ENCODE results near the gene UBASH3A. TPM values are rescaled to one million over a fixed set of nuclear protein-coding genes. Genes with fewer than 3 reads are reported as not detected.

UBASH3A gene
- total and polyA plus RNA-seq, 7 donors, result 0.06 to 0.21 TPM; not detected in 5

DNA sequence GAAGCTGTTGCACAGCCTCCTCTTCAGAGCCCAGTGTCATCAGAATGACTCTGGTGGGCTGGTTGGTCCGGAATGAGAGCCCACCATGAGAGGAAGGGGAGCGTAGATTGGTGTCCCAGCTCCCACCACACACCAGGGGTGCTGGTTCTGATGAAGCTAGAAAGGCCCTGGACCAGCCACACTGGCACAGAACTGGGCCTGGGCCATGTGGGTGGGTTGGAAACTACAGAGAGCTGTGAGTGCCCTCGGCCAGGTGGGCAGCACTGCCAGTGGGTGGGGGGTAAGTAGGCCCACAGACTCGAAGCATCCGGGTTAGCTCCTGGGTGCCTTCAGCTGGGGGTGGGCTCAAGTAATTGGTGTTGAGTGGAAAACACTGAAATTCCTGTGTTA, 25.8 kb upstream of the UBASH3A start:
- Histone ChIP-seq H3K9me3 (no peaks in the 10 kb centered on the region), H3K4me1 (no peaks in the 10 kb centered on the region), H3K36me3 (ENCODE audit: insufficient read depth in 1 of 2, low read depth in 1 of 2) (no peaks in the 10 kb centered on the region), H3K27ac (no peak overlapping the region), H3K27me3 (ENCODE audit: insufficient read depth in 3 of 3, low read length in 2 of 3) (peaks cover 0 to 28% (median 7%) of the 10 kb centered on the region in 3 donors), H3K4me3 (no peak overlapping the region)
- DNase-seq (no peak), ATAC-seq (no peak)
- intact Hi-C loops (cut with DNase I), result no loop called here
- TF ChIP-seq, protein P1, sequence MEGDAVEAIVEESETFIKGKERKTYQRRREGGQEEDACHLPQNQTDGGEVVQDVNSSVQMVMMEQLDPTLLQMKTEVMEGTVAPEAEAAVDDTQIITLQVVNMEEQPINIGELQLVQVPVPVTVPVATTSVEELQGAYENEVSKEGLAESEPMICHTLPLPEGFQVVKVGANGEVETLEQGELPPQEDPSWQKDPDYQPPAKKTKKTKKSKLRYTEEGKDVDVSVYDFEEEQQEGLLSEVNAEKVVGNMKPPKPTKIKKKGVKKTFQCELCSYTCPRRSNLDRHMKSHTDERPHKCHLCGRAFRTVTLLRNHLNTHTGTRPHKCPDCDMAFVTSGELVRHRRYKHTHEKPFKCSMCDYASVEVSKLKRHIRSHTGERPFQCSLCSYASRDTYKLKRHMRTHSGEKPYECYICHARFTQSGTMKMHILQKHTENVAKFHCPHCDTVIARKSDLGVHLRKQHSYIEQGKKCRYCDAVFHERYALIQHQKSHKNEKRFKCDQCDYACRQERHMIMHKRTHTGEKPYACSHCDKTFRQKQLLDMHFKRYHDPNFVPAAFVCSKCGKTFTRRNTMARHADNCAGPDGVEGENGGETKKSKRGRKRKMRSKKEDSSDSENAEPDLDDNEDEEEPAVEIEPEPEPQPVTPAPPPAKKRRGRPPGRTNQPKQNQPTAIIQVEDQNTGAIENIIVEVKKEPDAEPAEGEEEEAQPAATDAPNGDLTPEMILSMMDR (IDR thresholded peaks at IDR 0.05), result no peak
- 79 to 86% (median 83%) methylated on average over 5 of the region's 5 CpGs for WGBS, 3 donors

DNA sequence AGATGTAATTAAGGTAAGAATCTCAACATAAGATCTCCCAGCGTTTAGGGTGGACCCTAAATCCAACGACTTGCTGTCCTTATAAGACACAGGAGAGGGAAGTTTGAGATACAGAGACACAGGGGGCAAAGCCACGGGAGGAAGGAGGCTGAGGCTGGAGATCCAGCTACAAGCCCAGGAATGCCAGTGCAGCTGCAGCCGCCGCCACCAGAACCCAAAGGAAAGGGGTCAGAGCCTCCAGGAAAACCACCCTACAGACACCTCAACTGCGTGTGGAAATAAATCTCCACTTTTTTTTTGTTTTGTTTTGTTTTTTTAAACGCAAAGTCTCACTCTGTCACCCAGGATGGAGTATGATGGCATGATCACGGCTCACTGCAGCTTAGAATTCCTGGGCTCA, 25.3 kb upstream of the UBASH3A start:
- intact Hi-C loops (cut with DNase I), result no loop called here

DNA sequence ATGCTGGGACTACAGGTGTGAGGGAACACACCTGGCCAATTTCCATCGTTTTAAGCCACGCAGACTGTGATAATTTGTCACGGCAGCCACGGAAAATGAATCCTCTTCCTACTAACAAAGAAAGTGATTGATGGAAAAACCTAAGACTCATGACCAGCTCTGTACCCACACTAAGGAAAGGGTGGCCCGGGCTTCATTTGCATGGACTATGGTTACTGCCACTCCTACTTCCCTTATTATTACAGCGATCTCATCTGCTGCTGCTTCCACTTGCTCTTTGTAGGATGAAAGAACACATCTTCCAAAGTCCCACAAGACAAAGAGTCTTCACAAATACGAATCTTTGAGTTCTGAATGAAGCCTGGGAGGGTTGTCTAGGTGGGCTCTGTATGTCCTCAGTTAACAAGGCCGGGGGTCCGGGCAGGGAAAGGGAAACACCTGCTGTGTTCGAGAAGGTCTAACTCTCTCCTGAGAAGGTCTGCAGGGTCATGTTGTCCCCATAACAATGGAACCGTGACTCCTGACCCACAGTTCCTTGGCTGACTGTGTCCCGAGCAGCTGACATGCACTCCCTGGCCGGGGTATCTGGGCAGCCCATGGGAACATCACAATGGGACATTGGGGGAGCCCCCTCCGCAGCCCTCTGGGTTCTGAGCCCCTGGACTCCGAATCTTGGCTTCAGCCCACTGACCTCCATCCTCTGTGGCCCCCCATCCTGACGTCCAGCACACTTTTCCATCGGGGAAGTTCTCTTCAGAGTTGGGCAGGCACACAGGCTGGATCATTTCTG, 24.1 kb upstream of the UBASH3A start:
- 61 to 68% (median 66%) methylated on average over 17 of the region's 17 CpGs for WGBS, 3 donors
- no peak overlapping the region for H3K27ac ChIP-seq
- no peaks in the 10 kb centered on the region for H3K36me3 ChIP-seq (ENCODE audit: insufficient read depth in 1 of 2, low read depth in 1 of 2)
- no peaks in the 10 kb centered on the region for H3K4me1 ChIP-seq
- DNase-seq (no peak), ATAC-seq (no peak)
- no peak overlapping the region for H3K4me3 ChIP-seq
- H3K27me3 ChIP-seq (ENCODE audit: insufficient read depth in 3 of 3, low read length in 2 of 3), result peaks cover 0 to 25% (median 9%) of the 10 kb centered on the region in 3 donors
- intact Hi-C loops (cut with DNase I), result loop anchor here in 1 of 2 donors (10.0 kb wide), 1 partner anchor 235 kb away; no protein-coding TSS in a partner anchor
- H3K9me3 ChIP-seq, result no peaks in the 10 kb centered on the region
- TF ChIP-seq, protein P1 (IDR thresholded peaks at IDR 0.05), result no peak

More for the DNA sequence above, 25.3 kb upstream of the UBASH3A start:
- Histone ChIP-seq H3K9me3 (no peaks in the 10 kb centered on the region), H3K4me1 (no peaks in the 10 kb centered on the region), H3K27ac (no peak overlapping the region), H3K4me3 (no peak overlapping the region), H3K27me3 (ENCODE audit: insufficient read depth in 3 of 3, low read length in 2 of 3) (peaks cover 0 to 28% (median 9%) of the 10 kb centered on the region in 3 donors), H3K36me3 (ENCODE audit: insufficient read depth in 1 of 2, low read depth in 1 of 2) (no peaks in the 10 kb centered on the region)
- no peak for DNase-seq
- no peak for ATAC-seq
- TF ChIP-seq, protein P1 (IDR thresholded peaks at IDR 0.05), result no peak
- 67 to 72% (median 72%) methylated on average over 8 of the region's 8 CpGs for WGBS, 3 donors

DNA sequence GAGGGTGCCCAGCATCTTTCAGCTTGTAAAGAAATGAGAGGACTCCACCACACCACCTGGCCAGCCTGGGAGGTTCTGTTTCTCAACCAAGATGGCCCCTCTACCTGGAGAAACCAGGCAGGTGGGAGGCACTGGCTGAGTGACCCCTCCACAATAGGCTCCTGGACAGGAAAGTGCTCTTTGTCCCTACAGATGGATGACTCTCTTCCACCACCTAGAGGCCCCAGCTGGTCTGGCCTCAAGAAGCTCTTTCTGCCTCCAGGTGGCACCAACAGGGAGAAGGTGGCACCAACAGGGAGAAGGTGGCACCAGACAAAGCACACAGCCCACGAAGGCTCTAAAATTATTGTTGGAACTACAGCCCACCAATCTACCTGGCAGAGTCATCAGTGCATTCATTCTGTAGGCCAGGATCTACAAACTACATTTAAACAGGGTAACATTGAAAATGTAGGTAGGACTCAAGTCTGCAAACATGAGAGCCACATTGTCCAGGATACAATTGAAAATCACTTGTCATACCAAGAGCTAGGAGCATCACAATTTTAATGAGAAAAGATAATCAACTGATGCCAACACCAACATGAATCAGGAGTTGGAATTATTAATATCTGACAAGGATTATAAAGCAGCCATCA, 22.2 kb upstream of the UBASH3A start:
- intact Hi-C loops (cut with DNase I), result loop anchor here in 1 of 2 donors (10.0 kb wide), 1 partner anchor 237 kb away; no protein-coding TSS in a partner anchor
- WGBS, 3 donors, result 44 to 60% (median 55%) methylated on average over 1 of the region's 1 CpG
- DNase-seq, result no peak
- ATAC-seq, result no peak
- Histone ChIP-seq H3K27ac (no peak overlapping the region), H3K4me3 (no peak overlapping the region), H3K27me3 (ENCODE audit: insufficient read depth in 3 of 3, low read length in 2 of 3) (peaks cover 0 to 10% (median 5%) of the 10 kb centered on the region in 3 donors), H3K9me3 (no peaks in the 10 kb centered on the region), H3K4me1 (no peaks in the 10 kb centered on the region), H3K36me3 (ENCODE audit: insufficient read depth in 1 of 2, low read depth in 1 of 2) (no peaks in the 10 kb centered on the region)
- TF ChIP-seq, protein P1 (IDR thresholded peaks at IDR 0.05), result peak; percentile 37
